Neural crest cell (in vitro differentiated cells): ENCODE measurements around the gene CSNK1G3. TPM values are rescaled to one million over a fixed set of nuclear protein-coding genes. Genes with fewer than 3 reads are reported as not detected.

Source experiments
- DNase-seq: peaks from one replicate; pipeline ENCODE4 v3.0.0; 2021; ENCODE audit warnings: low read depth, mixed read lengths, low spot score
- H3K27ac Mint-ChIP-seq: one replicate; pipeline ENCODE4 v1.8.0; 2021; ENCODE audit warnings: mild to moderate bottlenecking, mixed read lengths; ENCODE audit not compliant: unreplicated experiment
- H3K27me3 Mint-ChIP-seq: 2 replicates; pipeline ENCODE4 v1.8.0; 2021; ENCODE audit warnings: low read depth, mild to moderate bottlenecking, mixed read lengths
- H3K36me3 Mint-ChIP-seq: 2 replicates; pipeline ENCODE4 v1.8.0; 2021; ENCODE audit warnings: low read depth, mild to moderate bottlenecking, mixed read lengths
- H3K4me1 Mint-ChIP-seq: 2 replicates; pipeline ENCODE4 v1.8.0; 2021; ENCODE audit warnings: mixed read lengths
- H3K4me3 Mint-ChIP-seq: one replicate; pipeline ENCODE4 v1.8.0; 2021; ENCODE audit warnings: mild to moderate bottlenecking, mixed read lengths
- H3K9me3 Mint-ChIP-seq: 2 replicates; pipeline ENCODE4 v1.8.0; 2021; ENCODE audit warnings: mixed read lengths
- total RNA-seq: library from RNA; stranded (reverse); gene quantifications from 2 replicates; pipeline ENCODE4 v1.2.1, GENCODE V29; 2021
- TF ChIP-seq, protein P1 (sequence below): fragments of 200-600 bp; sonication (generic); conservative IDR thresholded peaks from 2 replicates; pipeline ENCODE4 v1.5.0; 2021; ENCODE audit warnings: antibody characterized with exemption, mild to moderate bottlenecking

The CSNK1G3 gene
- total RNA-seq, 1 donor from 2014 or later = 43.2 TPM

DNA sequence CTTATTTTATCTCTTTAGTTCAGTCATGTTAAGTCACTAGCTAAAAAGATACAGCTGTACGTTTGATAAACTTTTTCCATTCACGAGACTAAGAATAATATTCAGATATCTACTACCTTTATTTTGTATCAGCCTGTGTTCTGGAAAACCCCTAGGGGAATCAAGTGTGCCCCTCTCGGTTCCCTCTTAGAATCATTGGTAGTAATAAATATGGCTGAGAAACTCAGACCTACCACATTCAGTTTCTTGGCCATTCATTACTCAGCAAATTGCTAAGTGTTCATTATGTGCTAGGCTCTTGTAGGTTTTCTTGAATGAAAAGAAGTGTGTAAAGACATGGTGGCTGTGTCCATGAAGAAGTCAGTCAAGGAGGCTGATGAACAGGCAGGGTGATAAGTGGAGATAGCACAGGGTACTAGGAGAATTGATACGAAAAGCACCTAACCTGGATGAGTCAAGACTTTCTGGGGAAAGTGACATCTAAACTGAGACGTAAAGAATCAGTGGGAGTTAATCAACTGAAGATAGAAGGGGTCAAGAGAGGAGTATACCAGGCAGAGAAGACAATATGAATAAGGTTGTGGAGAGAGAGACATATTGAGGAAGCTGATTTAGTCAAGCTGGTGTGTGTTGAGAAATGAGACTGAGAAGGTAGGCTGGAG lies 86.2 kb downstream of the CSNK1G3 start:
- H3K27ac Mint-ChIP-seq = no peak overlapping the region
- no peaks in the 10 kb centered on the region for H3K9me3 Mint-ChIP-seq
- H3K4me1 Mint-ChIP-seq = no peaks in the 10 kb centered on the region
- H3K4me3 Mint-ChIP-seq = no peak overlapping the region
- no peak for DNase-seq
- peaks cover 17% of the 10 kb centered on the region for H3K36me3 Mint-ChIP-seq
- TF ChIP-seq, protein P1, sequence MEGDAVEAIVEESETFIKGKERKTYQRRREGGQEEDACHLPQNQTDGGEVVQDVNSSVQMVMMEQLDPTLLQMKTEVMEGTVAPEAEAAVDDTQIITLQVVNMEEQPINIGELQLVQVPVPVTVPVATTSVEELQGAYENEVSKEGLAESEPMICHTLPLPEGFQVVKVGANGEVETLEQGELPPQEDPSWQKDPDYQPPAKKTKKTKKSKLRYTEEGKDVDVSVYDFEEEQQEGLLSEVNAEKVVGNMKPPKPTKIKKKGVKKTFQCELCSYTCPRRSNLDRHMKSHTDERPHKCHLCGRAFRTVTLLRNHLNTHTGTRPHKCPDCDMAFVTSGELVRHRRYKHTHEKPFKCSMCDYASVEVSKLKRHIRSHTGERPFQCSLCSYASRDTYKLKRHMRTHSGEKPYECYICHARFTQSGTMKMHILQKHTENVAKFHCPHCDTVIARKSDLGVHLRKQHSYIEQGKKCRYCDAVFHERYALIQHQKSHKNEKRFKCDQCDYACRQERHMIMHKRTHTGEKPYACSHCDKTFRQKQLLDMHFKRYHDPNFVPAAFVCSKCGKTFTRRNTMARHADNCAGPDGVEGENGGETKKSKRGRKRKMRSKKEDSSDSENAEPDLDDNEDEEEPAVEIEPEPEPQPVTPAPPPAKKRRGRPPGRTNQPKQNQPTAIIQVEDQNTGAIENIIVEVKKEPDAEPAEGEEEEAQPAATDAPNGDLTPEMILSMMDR = no peak
- no peaks in the 10 kb centered on the region for H3K27me3 Mint-ChIP-seq

DNA sequence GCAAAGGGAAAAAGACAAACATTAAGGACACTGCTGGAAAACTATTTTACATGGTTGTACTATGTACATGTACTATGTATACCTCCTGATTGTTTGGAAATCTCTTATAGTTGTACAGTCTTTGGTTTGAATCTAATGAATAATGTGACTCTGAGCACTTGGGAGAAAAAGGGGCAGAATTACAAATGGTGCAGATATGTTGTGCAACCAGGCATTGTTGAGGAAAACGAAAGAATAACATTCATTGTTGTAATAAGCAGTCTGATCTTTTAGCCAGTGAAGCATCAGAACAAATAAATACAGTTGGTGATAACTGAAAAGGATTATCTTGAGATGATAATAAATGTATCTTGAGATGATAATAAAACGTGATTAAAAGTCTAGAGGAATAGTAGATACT lies 87.2 kb downstream of the CSNK1G3 start:
- Mint-ChIP-seq H3K4me3 (no peak overlapping the region), H3K36me3 (peaks cover 8% of the 10 kb centered on the region)

DNA sequence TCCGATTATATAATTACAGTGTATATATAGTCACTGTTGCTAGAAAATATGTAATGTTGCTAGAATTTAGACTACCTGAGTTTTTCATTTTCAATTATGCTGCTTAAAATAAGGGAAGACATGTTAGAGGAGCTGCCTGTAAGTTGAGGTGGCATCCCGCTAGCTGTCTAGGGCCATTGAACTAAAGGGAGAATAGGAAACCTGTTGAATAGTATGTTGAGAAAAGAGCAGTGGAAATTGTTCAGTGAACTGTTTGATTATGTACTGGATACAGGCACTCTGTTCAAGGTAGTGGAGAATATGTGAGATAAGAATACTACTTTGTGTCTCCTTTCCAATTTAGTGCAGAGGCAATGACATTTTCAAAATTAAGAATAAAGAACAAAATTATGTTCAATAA lies 89.6 kb downstream of the CSNK1G3 start:
- no peaks in the 10 kb centered on the region for H3K9me3 Mint-ChIP-seq
- no peaks in the 10 kb centered on the region for H3K27me3 Mint-ChIP-seq
- DNase-seq = no peak
- no peak overlapping the region for H3K4me3 Mint-ChIP-seq
- H3K4me1 Mint-ChIP-seq = no peaks in the 10 kb centered on the region
- H3K36me3 Mint-ChIP-seq = peaks cover 8% of the 10 kb centered on the region
- no peak overlapping the region for H3K27ac Mint-ChIP-seq
- TF ChIP-seq, protein P1 = no peak

More for the DNA sequence above, 87.2 kb downstream of the CSNK1G3 start:
- TF ChIP-seq, protein P1 = no peak
- Mint-ChIP-seq H3K27me3 (no peaks in the 10 kb centered on the region), H3K27ac (no peak overlapping the region), H3K9me3 (no peaks in the 10 kb centered on the region), H3K4me1 (no peaks in the 10 kb centered on the region)
- DNase-seq = no peak

DNA sequence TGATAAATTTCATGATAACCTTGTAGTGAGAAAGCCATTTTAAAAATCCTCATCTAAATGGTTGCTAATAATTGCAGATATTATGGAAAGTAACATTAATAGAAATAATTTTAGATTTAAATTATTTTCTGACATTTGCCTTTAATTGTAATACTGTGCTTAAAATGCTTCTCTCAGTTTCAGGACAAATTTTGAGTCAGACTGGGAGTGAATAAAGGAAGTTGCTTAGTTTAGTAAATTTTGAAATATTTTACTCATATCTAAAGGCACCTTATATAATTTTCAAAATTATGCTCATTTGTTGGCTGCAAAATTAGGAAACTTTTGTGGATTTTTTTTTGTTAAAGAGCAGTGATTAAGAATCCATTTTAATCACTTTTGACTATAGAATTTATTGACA lies 93.8 kb downstream of the CSNK1G3 start:
- Mint-ChIP-seq H3K27me3 (no peaks in the 10 kb centered on the region), H3K27ac (no peak overlapping the region), H3K36me3 (peaks cover 6% of the 10 kb centered on the region), H3K4me1 (no peaks in the 10 kb centered on the region), H3K4me3 (no peak overlapping the region), H3K9me3 (no peaks in the 10 kb centered on the region)
- DNase-seq = no peak
- TF ChIP-seq, protein P1 = no peak

DNA sequence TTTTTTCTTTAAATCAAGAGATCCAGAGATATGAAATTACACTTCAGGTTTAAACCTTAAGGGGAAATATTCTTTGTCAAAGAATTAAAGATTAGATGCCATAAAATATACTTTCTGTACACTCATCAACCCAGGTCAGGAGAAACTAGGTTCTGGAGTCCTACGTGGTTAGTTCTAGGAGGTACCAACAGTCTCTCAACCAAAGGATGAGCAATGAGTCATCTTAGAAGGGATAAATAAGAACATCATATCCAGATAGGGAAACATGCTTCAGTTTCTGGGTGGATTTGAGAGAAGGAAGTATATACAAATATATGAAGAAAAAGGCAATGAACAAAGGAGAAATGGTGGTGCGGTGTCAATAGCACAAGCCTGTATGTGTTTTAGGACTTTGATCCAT lies 98.2 kb downstream of the CSNK1G3 start:
- TF ChIP-seq, protein P1 = no peak
- Mint-ChIP-seq H3K27me3 (no peaks in the 10 kb centered on the region), H3K9me3 (no peaks in the 10 kb centered on the region), H3K36me3 (peaks cover 8% of the 10 kb centered on the region), H3K4me1 (no peaks in the 10 kb centered on the region), H3K27ac (no peak overlapping the region), H3K4me3 (no peak overlapping the region)
- no peak for DNase-seq
